Transverse colon (tissue), 4 donors: ENCODE data around the gene CD59. TPM values are rescaled to one million over a fixed set of nuclear protein-coding genes. Genes with fewer than 3 reads are reported as not detected.

Source experiments
- DNase-seq: peaks from one replicate; pipeline ENCODE4 v3.0.0-alpha.2; 2019
- H3K27ac ChIP-seq, 4 donors: fragments of 200-600 bp; sonication (generic); 2 replicates each; pipeline ENCODE4 v1.5.1; 2016 to 2018; ENCODE audit warnings: inconsistent platforms in 4 of 4
- H3K27me3 ChIP-seq: fragments of 200-600 bp; sonication (generic); 2 replicates; pipeline ENCODE4 v1.5.1; 2017; ENCODE audit warnings: inconsistent platforms
- H3K36me3 ChIP-seq, 4 donors: fragments of 200-600 bp; sonication (generic); 2 replicates each; pipeline ENCODE4 v1.5.1; 2017 to 2019; ENCODE audit warnings: inconsistent platforms in 4 of 4
- H3K4me1 ChIP-seq, 4 donors: fragments of 200-600 bp; sonication (generic); 2 replicates each; pipeline ENCODE4 v1.5.1; 2017 to 2020; ENCODE audit warnings: inconsistent platforms in 4 of 4
- H3K4me3 ChIP-seq, 4 donors: fragments of 200-600 bp; sonication (generic); 1 replicate in 1 of 4; 2 replicates in 3 of 4; pipeline versions ENCODE4 v1.5.1 to v1.6.1; 2017 to 2019; ENCODE audit warnings: inconsistent platforms in 4 of 4
- H3K9me3 ChIP-seq, 2 donors: fragments of 200-600 bp; sonication (generic); 2 replicates each; pipeline ENCODE4 v1.5.1; 2017 to 2019; ENCODE audit warnings: inconsistent platforms in 2 of 2
- EP300 ChIP-seq: sonication (generic); formaldehyde crosslinking; IDR thresholded peaks from one replicate; pipeline ENCODE4 v1.6.1; 2017; ENCODE audit warnings: antibody characterized with exemption, low read depth
- POLR2A ChIP-seq: fragments of 450-650 bp; IDR thresholded peaks from one replicate; pipeline ENCODE4 v1.6.1; 2016; ENCODE audit warnings: antibody characterized with exemption, mild to moderate bottlenecking, moderate library complexity
- POLR2AphosphoS5 ChIP-seq, 3 donors: sonication (generic); formaldehyde crosslinking; IDR thresholded peaks; one replicate each; pipeline ENCODE4 v1.6.1; 2016; ENCODE audit warnings: antibody characterized with exemption in 3 of 3
- WGBS, 2 donors: methylation state at CpG; one replicate each; pipeline ENCODE4 v1.1.5; 2018; ENCODE audit warnings: low coverage in 1 of 2; 5-methylcytosine and 5-hydroxymethylcytosine counted together
- in situ Hi-C, 4 donors: fragments of 200-750 bp; cut with MboI; loops; one replicate each; pipeline versions ENCODE4 v1.15.0 to v1.15.1; 2017; ENCODE audit warnings: low sequenced_read_pairs in 3 of 4, low pct_ligation_motif_present in 1 of 4, low pct_unique_long_range_greater_than_20kb in 1 of 4
- intact Hi-C: fragments of 100-400 bp; cut with DNase I; formaldehyde crosslinking; loops from one replicate; pipeline ENCODE4 v1.15.1; 2023; ENCODE audit warnings: low total_unique reads
- total RNA-seq, 4 donors: library from RNA; depleted of rRNA; stranded (reverse); fragments of >200 nt; gene quantifications; one replicate each; pipeline ENCODE4 v1.1.0, GENCODE V29; 2016
- TF ChIP-seq, protein P1 (sequence below), 5 experiments: fragments of 200-600 bp in 3 of 5; fragments of 450-650 bp in 2 of 5; sonication (generic) in 3 of 5; IDR thresholded peaks; 1 replicate in 2 of 5; 2 replicates in 3 of 5; pipeline ENCODE4 v1.5.1; 2016 to 2017; ENCODE audit warnings: antibody characterized with exemption in 5 of 5, inconsistent platforms in 3 of 5, mild to moderate bottlenecking in 2 of 5, moderate library complexity in 1 of 5

Gene CD59
- total RNA-seq, 4 donors from 2014 or later: 64.7 to 213 (median 170) TPM

DNA sequence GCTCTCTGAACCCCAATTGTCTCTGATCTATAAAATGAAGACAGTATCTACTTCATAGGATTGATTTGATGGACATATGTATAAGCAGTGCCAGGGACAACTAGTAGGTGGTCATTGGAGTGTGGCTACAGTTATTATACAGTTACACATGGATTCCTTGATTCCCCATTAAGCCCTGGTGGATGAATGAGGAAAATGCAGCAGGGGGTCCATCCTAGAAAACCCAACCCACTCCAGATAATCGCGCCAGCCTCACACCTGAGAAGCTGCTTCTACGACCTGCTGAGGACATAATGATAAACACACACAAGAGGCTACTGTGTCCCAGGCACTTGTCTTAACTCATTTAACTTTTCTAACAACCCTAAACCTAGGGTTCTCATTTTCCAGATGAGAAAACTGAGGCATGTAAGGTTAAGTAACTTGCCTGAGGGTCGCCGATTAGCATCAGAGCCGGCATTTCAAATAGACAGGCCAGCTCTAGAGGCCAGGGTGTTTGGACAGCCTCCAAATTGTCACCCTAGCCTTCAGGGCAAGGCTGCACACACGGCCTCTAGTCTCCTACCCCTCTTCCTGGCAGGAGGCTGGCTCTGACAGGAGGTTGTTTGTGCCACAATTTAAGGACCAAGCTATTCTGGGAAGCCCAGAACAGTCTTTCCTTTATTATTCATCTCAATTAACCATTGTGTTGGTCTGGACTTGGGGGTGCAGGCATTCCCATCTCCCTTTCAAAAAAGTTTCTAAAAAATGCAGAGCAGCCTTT is 31.8 kb downstream of the CD59 start:
- H3K4me1 ChIP-seq: peaks cover 14 to 51% (median 43%) of the 10 kb centered on the region in 4 donors

DNA sequence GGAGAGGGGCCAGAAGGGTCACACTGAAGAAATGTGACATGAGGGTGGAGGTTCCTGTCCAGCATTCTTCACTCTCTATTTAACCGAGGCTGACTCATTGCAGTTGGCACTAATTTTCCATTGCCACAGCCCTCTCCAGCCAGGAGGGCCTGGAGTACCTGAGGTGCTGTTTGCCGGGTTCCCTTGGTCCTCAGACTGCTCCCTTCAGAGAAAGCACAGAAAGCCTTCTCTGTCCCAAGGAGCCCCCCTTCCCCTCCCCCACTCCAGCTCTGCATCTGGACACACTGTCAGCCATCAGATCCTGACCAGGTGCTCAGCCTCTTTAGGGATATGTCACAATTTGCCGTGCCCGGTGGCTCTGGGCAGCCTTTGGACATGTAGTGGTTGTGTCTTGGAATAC is 32.4 kb downstream of the CD59 start:
- no peak for DNase-seq
- Histone ChIP-seq H3K4me3 (no peak overlapping the region), H3K36me3 (peaks cover 0 to 9% (median 2%) of the 10 kb centered on the region in 4 donors), H3K9me3 (no peaks in the 10 kb centered on the region), H3K27me3 (no peaks in the 10 kb centered on the region), H3K4me1 (peaks cover 14 to 52% (median 42%) of the 10 kb centered on the region in 4 donors), H3K27ac (peak overlapping the region; percentile 81 to 87 (median 86))
- 67% methylated on average over 3 of the region's 4 CpGs; no CpG with 5 or more reads in 1 of the 2 donors for whole genome bisulfite sequencing, 2 donors
- intact Hi-C loops (loop anchor here (2.0 kb wide), 1 partner anchor 73 kb away; no protein-coding TSS in a partner anchor), in situ Hi-C loops (no loop called here)
- TF ChIP-seq EP300: no peak
- TF ChIP-seq POLR2A: no peak
- TF ChIP-seq, protein P1, sequence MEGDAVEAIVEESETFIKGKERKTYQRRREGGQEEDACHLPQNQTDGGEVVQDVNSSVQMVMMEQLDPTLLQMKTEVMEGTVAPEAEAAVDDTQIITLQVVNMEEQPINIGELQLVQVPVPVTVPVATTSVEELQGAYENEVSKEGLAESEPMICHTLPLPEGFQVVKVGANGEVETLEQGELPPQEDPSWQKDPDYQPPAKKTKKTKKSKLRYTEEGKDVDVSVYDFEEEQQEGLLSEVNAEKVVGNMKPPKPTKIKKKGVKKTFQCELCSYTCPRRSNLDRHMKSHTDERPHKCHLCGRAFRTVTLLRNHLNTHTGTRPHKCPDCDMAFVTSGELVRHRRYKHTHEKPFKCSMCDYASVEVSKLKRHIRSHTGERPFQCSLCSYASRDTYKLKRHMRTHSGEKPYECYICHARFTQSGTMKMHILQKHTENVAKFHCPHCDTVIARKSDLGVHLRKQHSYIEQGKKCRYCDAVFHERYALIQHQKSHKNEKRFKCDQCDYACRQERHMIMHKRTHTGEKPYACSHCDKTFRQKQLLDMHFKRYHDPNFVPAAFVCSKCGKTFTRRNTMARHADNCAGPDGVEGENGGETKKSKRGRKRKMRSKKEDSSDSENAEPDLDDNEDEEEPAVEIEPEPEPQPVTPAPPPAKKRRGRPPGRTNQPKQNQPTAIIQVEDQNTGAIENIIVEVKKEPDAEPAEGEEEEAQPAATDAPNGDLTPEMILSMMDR (IDR thresholded peaks at IDR 0.05): no peak
- TF ChIP-seq POLR2AphosphoS5 (IDR thresholded peaks at IDR 0.05): no peak

More for the DNA sequence above, 31.8 kb downstream of the CD59 start:
- intact Hi-C loops (loop anchor here (2.0 kb wide), 1 partner anchor 72 kb away; no protein-coding TSS in a partner anchor), in situ Hi-C loops (no loop called here)
- Histone ChIP-seq H3K9me3 (no peaks in the 10 kb centered on the region), H3K36me3 (peaks cover 0 to 14% (median 4%) of the 10 kb centered on the region in 4 donors), H3K27ac (peak overlapping the region; percentile 81 to 87 (median 86)), H3K27me3 (no peaks in the 10 kb centered on the region), H3K4me3 (no peak overlapping the region)
- WGBS, 2 donors: 92% methylated on average over 7 of the region's 7 CpGs; no CpG with 5 or more reads in 1 of the 2 donors
- no peak for TF ChIP-seq POLR2A
- no peak for TF ChIP-seq POLR2AphosphoS5 (IDR thresholded peaks at IDR 0.05)
- TF ChIP-seq, protein P1 (IDR thresholded peaks at IDR 0.05): no peak
- no peak for TF ChIP-seq EP300
- DNase-seq: no peak

DNA sequence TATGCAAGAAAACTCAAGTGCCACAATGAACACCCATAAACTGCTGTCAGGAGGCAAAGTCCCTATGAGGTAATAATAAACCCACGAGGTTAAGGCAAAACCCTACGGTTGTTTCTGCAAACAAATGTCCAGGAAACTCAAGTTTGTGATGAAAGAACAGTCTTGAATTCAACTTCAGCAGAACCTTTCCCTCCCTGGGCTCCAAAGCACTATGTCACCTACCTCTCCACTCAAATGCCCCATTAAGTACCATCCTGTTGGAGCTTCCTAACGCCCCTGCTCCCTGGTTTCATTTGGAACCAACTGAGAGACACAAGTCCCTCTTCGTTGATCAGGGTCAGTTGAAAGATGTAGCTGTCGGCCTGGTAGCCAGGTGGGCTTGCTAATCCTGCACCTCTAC is 33.0 kb downstream of the CD59 start:
- peaks cover 0 to 3% (median 0%) of the 10 kb centered on the region in 4 donors for H3K36me3 ChIP-seq
- no peaks in the 10 kb centered on the region for H3K9me3 ChIP-seq
- H3K4me1 ChIP-seq: peaks cover 14 to 52% (median 40%) of the 10 kb centered on the region in 4 donors
- no peak for DNase-seq
- peak overlapping the region; percentile 81 to 87 (median 86) for H3K27ac ChIP-seq
- intact Hi-C loops (no loop called here), in situ Hi-C loops (no loop called here)
- WGBS, 2 donors: 20 to 50% methylated on average over 1 to 5 of the region's 5 CpGs
- TF ChIP-seq, protein P1 (IDR thresholded peaks at IDR 0.05): no peak
- TF ChIP-seq POLR2AphosphoS5 (IDR thresholded peaks at IDR 0.05) (peak in 2 of 3 donors; percentile 26 to 59), POLR2A (peak; percentile 23), EP300 (no peak)
- H3K4me3 ChIP-seq: no peak overlapping the region
- no peaks in the 10 kb centered on the region for H3K27me3 ChIP-seq

DNA sequence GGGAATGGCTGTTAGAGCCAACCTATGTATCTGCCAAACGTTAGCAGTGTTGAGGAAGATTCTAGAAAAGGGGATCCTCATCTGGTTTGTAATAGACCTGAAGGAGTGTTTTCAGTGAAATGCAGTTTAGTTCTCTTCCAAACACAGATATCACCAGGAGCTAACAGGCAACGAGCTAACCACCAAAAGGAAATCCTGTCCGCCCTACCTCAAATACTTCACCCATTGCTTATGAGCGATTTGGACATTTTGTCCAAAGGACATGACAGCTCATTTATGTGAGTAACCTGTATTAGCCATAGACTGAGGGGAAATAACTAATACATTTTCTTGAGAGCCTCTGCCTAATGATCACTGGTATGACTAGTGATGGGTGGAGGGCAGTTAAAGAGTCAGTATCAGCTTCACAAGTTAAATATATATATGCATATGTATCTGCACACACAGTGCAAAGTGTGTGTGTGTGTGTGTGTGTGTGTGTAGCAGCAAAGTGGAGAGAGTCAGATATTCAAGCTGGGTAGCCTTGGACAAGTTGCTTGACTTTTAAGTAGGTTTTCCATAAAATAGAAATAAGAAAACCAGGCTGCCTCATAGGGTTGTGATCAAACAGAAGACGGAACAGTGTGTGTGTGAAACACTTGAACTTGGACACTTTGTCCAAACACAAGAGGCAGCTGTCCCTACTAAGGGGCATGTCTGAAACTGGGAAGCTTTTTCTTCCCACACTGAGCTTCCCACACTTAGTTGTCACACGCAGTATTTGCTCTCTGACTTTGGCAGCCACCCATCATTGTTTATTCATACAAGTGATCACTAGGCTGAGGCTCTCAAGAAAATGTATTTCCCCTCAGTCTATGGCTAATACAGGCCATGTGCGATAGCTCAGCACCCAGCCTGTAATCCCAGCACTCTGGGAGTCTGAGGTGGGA is 34.7 kb downstream of the CD59 start:
- in situ Hi-C loops: no loop called here
- no peak for DNase-seq

More for the DNA sequence above, 34.7 kb downstream of the CD59 start:
- Histone ChIP-seq H3K4me1 (peaks cover 14 to 50% (median 41%) of the 10 kb centered on the region in 4 donors), H3K4me3 (peak overlapping the region; percentile 33 to 72 (median 54)), H3K36me3 (no peaks in the 10 kb centered on the region), H3K27me3 (no peaks in the 10 kb centered on the region), H3K27ac (peak overlapping the region; percentile 81 to 87 (median 86)), H3K9me3 (no peaks in the 10 kb centered on the region)
- intact Hi-C loops: no loop called here
- TF ChIP-seq POLR2A (no peak), EP300 (peak; percentile 28), POLR2AphosphoS5 (IDR thresholded peaks at IDR 0.05) (no peak)
- TF ChIP-seq, protein P1 (IDR thresholded peaks at IDR 0.05): no peak
- 20 to 27% methylated on average over 2 to 7 of the region's 7 CpGs for WGBS, 2 donors
